Activated CD8-positive, alpha-beta memory T cell treated with anti-CD3 and anti-CD28 coated beads for 36 hours (primary cell): ENCODE results near the gene EXOC3L2. TPM values are rescaled to one million over a fixed set of nuclear protein-coding genes. Genes with fewer than 3 reads are reported as not detected.
"Not testable (repeated sequence)": the region's sequence is repeated elsewhere in the genome, so short reads cannot be mapped to it uniquely, and the experiment has no call there.

Experiments used
- CTCF ChIA-PET: fragments of 350-600 bp; sonication (Branson Sonifier 250); formaldehyde crosslinking; loops from one replicate; lab custom pipeline; 2021; ENCODE audit warnings: antibody characterized with exemption; lab: Charles Lee
- POLR2A ChIA-PET: fragments of 350-600 bp; sonication (Branson Sonifier 250); formaldehyde crosslinking; loops from one replicate; lab custom pipeline; 2021; ENCODE audit warnings: antibody characterized with exemption; lab: Charles Lee
- total RNA-seq, 2 experiments: library from RNA; stranded (reverse); gene quantifications; one replicate each; pipeline ENCODE4 v1.2.3, GENCODE V29; 2021

Gene EXOC3L2
- total RNA-seq, 2 experiments from 2014 or later: not detected

- ChIA-PET CTCF (no interaction called here), POLR2A (no interaction called here)
Observed at GRCh38 chr19:45234089-45234869, 10.9 kb downstream of the EXOC3L2 start.

DNA sequence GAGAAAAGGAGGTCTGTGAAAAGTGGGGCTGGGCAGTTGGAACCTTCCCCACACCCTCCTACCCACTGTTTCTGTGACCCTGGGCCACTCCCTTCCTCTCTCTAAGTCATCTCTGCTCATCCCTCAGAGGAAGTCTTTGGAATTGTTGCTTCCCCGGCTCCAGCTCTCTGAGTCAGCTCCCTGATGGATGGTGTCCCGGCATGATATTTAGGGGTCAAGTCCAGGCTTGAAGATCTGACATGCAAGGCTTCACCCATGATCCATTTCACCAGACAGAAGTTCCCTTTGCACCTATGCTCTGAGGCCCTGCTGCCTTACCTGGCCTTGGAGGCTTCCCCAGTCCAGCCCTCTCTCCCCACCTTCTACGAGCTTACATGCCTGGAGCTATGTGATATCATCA, 13.3 kb downstream of the EXOC3L2 start:
- ChIA-PET POLR2A (no interaction called here), CTCF (no interaction called here)

- CTCF ChIA-PET: interaction anchor here (1.3 kb wide), 1 partner anchor 110 kb away, joined by 3 read pairs; no protein-coding TSS in a partner anchor
Observed at GRCh38 chr19:45229056-45229455, 16.2 kb downstream of the EXOC3L2 start.

DNA sequence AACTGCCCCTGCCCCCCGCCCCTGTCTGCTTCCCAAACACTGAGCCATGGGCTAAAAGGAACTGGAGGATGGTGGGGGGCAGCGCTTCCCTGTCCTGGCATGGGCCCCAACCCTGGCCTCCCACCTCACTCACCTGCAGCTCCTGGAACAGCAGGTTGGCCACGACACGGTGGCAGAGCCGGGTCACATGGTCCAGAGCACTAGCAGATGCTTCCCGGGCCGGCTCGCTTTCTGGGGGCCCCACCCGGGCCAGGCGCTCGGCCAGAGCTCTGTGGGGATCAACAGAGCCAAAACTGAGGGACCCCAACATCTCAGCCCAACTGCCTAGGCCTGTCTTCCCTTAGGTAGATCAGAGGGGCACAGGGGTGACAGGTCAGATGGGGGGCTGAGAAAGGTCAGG, 20.6 kb downstream of the EXOC3L2 start:
- ChIA-PET POLR2A (no interaction called here), CTCF (no interaction called here)

More at GRCh38 chr19:45229056-45229455, 16.2 kb downstream of the EXOC3L2 start:
- POLR2A ChIA-PET: not testable (repeated sequence)

DNA sequence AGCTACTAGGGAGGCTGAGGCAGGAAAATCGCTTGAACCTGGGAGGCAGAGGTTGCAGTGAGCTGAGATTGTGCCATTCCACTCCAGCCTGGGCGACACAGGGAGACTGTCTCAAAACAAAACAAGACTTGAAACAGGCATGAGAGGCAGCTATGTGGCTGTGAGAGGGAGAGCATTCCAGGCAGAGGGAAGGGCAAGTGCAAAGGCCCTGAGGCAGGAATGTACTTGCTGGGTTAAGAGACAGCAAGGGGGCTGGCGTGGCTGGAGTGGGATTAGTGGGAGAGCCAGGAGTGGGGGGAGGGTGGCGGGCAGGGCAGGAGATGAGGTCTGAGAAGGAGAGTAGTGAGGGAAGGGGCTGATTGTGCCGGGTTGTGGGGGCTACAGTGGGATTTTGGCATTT, 21.3 kb downstream of the EXOC3L2 start:
- POLR2A ChIA-PET: no interaction called here
- CTCF ChIA-PET: no interaction called here

DNA sequence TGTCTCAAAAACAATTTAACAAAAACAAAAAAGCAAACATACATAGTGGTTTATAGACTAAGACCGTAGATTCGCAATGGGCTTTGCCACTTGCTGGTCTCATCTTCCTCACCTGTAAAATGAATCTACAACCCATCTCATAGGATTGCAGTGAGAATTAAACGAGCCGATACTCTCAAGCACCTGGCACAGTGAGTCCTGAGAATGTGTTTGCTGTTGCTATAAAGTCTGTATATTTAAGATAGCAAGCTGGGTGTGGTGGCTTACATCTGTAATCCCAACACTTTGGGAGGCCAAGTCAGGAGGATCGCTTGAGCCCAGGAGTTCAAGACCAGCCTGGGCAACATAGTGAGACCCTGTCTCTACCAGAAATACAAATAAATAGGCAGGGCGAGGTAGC, 22.5 kb downstream of the EXOC3L2 start:
- POLR2A ChIA-PET: no interaction called here
- CTCF ChIA-PET: interaction anchor here (0.7 kb wide), 1 partner anchor 101 kb away, joined by 3 read pairs; no protein-coding TSS in a partner anchor

- ChIA-PET CTCF (interaction anchor here (0.7 kb wide), 1 partner anchor 107 kb away, joined by 3 read pairs; no protein-coding TSS in a partner anchor), POLR2A (no interaction called here)
Observed at GRCh38 chr19:45218911-45219743, 26.1 kb downstream of the EXOC3L2 start.

DNA sequence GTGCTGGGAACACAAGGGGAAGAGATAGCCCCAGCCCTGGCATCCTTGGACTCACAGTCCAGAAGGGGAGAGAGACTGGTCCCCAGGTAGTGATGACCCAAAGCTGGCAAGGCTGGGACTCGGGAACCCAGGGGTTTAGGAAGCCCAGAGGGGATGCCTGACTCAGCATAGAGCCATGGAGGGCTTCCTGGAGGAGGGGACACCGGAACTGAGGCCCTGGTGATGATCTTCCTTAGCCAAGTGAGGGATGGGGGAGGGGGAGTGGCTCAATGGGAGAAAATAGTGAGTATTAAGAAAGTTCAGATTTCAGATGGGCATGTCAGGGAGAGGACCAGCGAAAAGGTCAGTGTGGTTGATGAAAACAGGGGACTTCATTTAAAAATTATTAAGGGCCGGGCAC, 26.8 kb downstream of the EXOC3L2 start:
- ChIA-PET POLR2A (no interaction called here), CTCF (no interaction called here)

DNA sequence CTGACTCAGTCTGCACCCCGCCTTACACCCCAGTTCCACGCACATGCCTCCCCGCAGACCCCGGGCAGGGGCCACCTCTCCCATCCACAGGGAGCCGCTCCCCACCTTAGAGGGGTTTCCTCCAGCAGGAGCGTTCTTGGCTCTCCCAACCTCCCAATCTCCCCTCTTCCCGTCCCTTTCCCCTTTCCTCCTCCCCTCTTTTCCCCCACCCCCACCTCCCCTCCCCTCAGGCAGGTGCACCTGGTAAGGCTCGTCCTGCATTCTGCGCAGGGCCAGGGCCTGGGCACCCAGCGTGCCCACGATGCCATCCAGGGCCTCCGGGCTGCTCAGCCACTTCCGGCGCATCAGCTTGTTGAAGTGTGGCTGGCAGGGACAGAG, 27.3 kb downstream of the EXOC3L2 start:
- CTCF ChIA-PET: no interaction called here

DNA sequence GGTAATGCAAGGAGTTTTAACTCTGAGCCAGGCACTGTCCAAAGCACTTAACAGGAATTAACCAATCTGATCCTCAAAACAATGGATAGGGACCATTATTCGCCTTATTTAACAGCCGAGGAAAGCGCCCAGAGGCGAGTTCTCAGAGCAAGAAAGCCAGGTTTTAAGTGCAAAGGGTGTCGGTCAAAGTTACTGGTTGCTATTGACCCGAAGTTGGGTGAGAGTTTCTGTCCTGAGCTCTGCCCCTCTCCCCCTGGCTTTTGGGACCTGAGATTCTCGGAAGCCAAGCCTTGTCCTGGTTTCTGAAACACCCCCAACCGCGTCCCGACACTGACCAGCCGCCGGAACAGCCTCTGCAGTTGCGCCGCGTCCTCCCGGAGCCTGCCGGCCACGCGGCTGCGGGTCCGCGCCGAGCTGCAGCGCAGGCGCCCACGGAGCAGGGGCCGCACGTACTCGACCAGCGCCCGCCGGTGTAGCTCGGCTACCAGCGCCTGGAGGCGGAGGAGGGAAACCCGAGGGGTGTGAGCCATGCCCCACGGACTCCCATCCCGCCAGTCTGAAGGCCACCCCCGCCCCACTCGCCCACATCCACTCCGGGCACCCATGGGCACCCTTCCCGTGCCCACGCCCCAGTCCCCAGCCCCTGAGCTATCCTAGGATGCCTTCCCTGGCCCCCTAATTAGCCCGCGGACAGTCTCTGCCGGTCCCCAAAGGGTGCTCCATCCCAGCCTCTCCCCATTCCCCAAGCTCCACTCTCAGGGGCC, 27.8 kb downstream of the EXOC3L2 start:
- POLR2A ChIA-PET: no interaction called here
- CTCF ChIA-PET: no interaction called here

More for the DNA sequence above, 27.3 kb downstream of the EXOC3L2 start:
- POLR2A ChIA-PET: no interaction called here

DNA sequence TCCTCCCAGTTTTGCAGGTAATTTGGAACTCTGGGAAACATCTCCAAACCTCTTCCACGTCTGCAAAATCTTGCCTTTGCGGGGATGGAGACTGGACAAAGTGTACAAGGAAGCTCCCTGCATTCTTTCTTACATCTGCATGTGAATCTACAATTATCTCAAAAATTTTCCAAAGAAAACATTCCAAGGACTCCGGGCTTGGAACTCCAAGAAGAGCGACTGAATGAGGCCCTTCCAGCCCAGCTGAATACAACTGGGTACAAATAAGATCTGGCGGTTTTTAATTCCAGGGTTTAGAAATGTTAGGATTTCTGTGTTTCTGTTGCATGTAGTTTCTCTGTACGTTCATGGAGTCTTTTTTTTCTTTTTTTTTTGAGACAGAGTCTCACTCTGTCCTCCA, 28.5 kb downstream of the EXOC3L2 start:
- ChIA-PET CTCF (no interaction called here), POLR2A (no interaction called here)

DNA sequence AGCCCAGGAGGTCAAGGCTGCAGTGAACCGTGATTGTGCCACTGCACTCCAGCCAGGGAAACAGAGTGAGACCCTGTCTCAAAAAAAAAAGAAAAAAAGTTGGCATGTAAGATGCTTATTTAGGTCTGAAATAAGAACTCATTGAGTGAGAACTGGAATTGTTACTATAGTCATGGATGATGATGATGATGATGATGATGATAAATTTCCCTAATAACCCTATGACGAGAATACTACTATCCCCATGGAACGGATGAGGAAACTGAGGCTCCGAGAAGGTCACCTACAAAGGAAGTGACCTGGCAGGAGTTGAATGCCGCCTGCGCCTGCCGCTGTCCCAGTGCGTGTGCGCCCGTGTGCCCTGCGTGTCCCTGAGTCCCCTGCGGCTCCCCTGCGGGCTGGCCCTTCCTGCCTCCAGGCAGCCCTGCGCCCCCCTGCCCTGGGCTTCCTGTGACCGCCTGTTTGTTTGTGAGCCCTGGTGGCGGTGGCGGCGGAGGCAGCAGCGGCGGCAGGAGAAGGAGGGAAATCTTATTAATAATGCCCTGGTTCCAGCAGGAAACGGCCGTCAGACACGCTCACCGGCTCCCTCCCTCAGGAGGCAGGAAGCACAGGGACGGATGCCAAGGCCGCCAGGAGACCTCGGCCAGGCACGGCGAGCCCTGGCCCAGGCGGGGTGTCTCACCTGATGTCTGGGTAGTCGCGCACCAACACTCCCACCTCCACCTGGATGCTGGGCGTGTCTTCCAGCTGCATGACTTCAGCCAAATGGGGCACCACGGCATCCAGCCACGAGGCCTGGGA, 29.6 kb downstream of the EXOC3L2 start:
- ChIA-PET CTCF (no interaction called here), POLR2A (no interaction called here)

- CTCF ChIA-PET: no interaction called here
Observed at GRCh38 chr19:45213031-45213430, 32.2 kb downstream of the EXOC3L2 start.

GRCh38 chr19:45211751-45212381, 33.3 kb downstream of the EXOC3L2 start:
- POLR2A ChIA-PET: no interaction called here

More at GRCh38 chr19:45213031-45213430, 32.2 kb downstream of the EXOC3L2 start:
- POLR2A ChIA-PET: no interaction called here

GRCh38 chr19:45206328-45206727, 38.9 kb downstream of the EXOC3L2 start:
- CTCF ChIA-PET: interaction anchor here (0.6 kb wide), 1 partner anchor 1596 kb away, joined by 5 read pairs; no protein-coding TSS in a partner anchor
- POLR2A ChIA-PET: no interaction called here

More at GRCh38 chr19:45211751-45212381, 33.3 kb downstream of the EXOC3L2 start:
- CTCF ChIA-PET: no interaction called here

DNA sequence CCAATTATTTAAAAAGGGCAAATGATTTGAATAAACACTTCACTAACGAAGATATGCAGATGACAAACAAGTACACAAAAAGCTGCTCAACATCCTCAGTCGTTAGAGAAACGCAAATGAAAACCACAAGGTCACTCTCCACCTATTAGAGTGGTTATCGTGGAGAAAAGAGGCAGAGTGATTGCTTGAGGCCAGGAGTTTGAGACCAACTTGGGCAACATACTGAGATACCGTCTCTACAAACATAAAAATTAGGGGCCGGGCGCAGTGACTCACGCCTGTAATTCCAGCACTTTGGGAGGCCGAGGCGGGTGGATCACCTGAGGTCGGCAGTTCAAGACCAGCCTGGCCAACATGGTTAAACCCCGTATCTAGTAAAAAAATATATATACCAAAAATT, 39.4 kb downstream of the EXOC3L2 start:
- ChIA-PET CTCF (no interaction called here), POLR2A (no interaction called here)

- ChIA-PET CTCF (interaction anchor here (0.6 to 0.7 kb wide), 2 partner anchors 8 to 272 kb away, joined by 4 read pairs; no protein-coding TSS in a partner anchor), POLR2A (interaction anchor here (0.8 kb wide), 1 partner anchor 129 kb away, joined by 6 read pairs; no protein-coding TSS in a partner anchor)
Observed at GRCh38 chr19:45202637-45203036, 42.6 kb downstream of the EXOC3L2 start.

GRCh38 chr19:45200568-45200967, 44.6 kb downstream of the EXOC3L2 start:
- ChIA-PET POLR2A (no interaction called here), CTCF (no interaction called here)
